Measurements from ENCODE around the gene CCR1. TPM values are rescaled to one million over a fixed set of nuclear protein-coding genes. Genes with fewer than 3 reads are reported as not detected.

Gene CCR1
- total and polyA plus RNA-seq, 2 of the 13 experiments (the other 11 are each of a cell fraction or from before 2014, with no cell fraction given) = not detected

DNA sequence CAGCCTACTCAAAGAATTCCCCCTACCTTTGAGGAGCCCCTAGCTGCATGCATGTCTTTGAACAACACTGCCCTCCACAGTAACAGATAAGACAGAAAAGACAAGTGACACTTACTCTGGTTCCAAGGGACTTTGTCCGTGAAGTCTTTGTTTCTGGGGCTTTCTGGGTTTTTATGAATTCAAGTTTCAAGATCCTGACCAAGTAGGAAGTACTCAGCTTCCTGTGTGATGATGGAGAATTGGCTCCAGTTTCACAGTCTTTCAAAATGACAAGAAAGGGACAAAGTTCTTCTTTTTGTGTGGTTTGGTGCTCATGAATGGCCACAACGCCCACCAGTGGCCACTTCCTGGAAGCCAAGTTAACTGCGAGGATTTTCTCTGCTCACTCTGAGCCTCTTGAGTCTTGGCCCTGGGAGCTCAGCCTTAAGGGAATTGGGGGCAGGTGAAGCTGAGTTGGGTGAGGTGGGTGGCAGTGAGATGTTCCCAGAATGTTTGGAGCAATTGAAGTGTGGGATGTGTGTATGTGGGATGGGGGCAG is at the start of gene CCR1 (continued):
- TF ChIP-seq ZFP62 (CRISPR knock-in tag; IDR thresholded peaks at IDR 0.05) (no peak), HNF4A (CRISPR knock-in tag; IDR thresholded peaks at IDR 0.05) (peak; percentile 63), REST (IDR thresholded peaks at IDR 0.05; ENCODE audit: borderline replicate concordance in 1 of 2, low read depth in 1 of 2, low read length in 2 of 2) (no peak), KLF12 (CRISPR knock-in tag; IDR thresholded peaks at IDR 0.05; ENCODE audit: borderline replicate concordance) (no peak), ZNF558 (CRISPR knock-in tag; IDR thresholded peaks at IDR 0.05; ENCODE audit: borderline replicate concordance) (no peak), MAFG (CRISPR knock-in tag; IDR thresholded peaks at IDR 0.05) (no peak), AKNA (CRISPR knock-in tag; IDR thresholded peaks at IDR 0.05; ENCODE audit: borderline replicate concordance) (no peak), ELF3 (CRISPR knock-in tag; IDR thresholded peaks at IDR 0.05) (0 out of 2 replicates have a peak, but pooled peaks have one; percentile 20), ZNF670 (CRISPR knock-in tag; IDR thresholded peaks at IDR 0.05; ENCODE audit: borderline replicate concordance) (no peak), SMC3 (IDR thresholded peaks at IDR 0.05; ENCODE audit: low read length) (peak; percentile 50; the same call in 1 of the 2 replicates), TBL1XR1 (IDR thresholded peaks at IDR 0.05; ENCODE audit: borderline replicate concordance, low read length, partially characterized antibody) (no peak)
